GM19043 (cell line): Measurements from ENCODE around the gene NCOA5.

Source experiments
- ATAC-seq: cut with Tn5 transposase; IDR thresholded peaks from one replicate; pipeline ENCODE4 v1.9.1; 2021; ENCODE audit warnings: low read depth; ENCODE audit not compliant: unreplicated experiment

NCOA5 gene

GRCh38 chr20:46049190-46049589 lies 40.6 kb downstream of the NCOA5 start:
- no peak for ATAC-seq

- no peak for ATAC-seq
These were observed 41.9 kb downstream of the NCOA5 start for GRCh38 chr20:46047821-46048220.

GRCh38 chr20:46046588-46047310 lies 43.0 kb downstream of the NCOA5 start:
- ATAC-seq, result no peak

GRCh38 chr20:46044896-46045295 lies 44.9 kb downstream of the NCOA5 start:
- ATAC-seq, result no peak

- no peak for ATAC-seq
These were observed 46.2 kb downstream of the NCOA5 start for GRCh38 chr20:46043556-46043955.

- ATAC-seq, result no peak
These were observed 48.7 kb downstream of the NCOA5 start for GRCh38 chr20:46040902-46041535.

GRCh38 chr20:46037036-46037435 lies 52.7 kb downstream of the NCOA5 start:
- no peak for ATAC-seq

- no peak for ATAC-seq
These were observed 53.4 kb downstream of the NCOA5 start for GRCh38 chr20:46036370-46036769.

GRCh38 chr20:46035713-46036112 lies 54.0 kb downstream of the NCOA5 start:
- ATAC-seq, result no peak

GRCh38 chr20:46035253-46035652 lies 54.5 kb downstream of the NCOA5 start:
- no peak for ATAC-seq

- ATAC-seq, result no peak
These were observed 55.7 kb downstream of the NCOA5 start for GRCh38 chr20:46034039-46034438.

GRCh38 chr20:46031701-46032254 lies 58.0 kb downstream of the NCOA5 start:
- no peak for ATAC-seq

GRCh38 chr20:46031014-46031569 lies 58.7 kb downstream of the NCOA5 start:
- ATAC-seq, result no peak

- no peak for ATAC-seq
These were observed 59.3 kb downstream of the NCOA5 start for GRCh38 chr20:46030284-46031013.

- no peak for ATAC-seq
These were observed 60.9 kb downstream of the NCOA5 start, which contains the start of gene SLC12A5 for GRCh38 chr20:46028772-46029371. SLC12A5 (plus strand) TSS chr20:46029215; CDS start chr20:46029345, 130 bp downstream.

- no peak for ATAC-seq
These were observed 61.7 kb downstream of the NCOA5 start for GRCh38 chr20:46028110-46028509.

- no peak for ATAC-seq
These were observed 62.4 kb downstream of the NCOA5 start for GRCh38 chr20:46027245-46027853.

GRCh38 chr20:46025376-46025783 lies 64.4 kb downstream of the NCOA5 start:
- no peak for ATAC-seq

- ATAC-seq, result no peak
These were observed 65.8 kb downstream of the NCOA5 start for GRCh38 chr20:46023999-46024398.

- ATAC-seq, result no peak
These were observed 66.6 kb downstream of the NCOA5 start for GRCh38 chr20:46023148-46023484.
